CD4-positive, alpha-beta T cell (primary cell): ENCODE data around the gene MPO. TPM values are rescaled to one million over a fixed set of nuclear protein-coding genes. Genes with fewer than 3 reads are reported as not detected.
A peak's percentile ranks its signal among the peaks of the same experiment; 100 is the strongest.

Experiments used
- ATAC-seq: fragments of 200-7000 bp; cut with Tn5 transposase; one replicate; pipeline ENCODE4 v1.10.0; 2022; ENCODE audit warnings: mild to moderate bottlenecking; ENCODE audit not compliant: poor library complexity
- CTCF ChIA-PET: fragments of 350-600 bp; sonication (Branson Sonifier 250); formaldehyde crosslinking; loops from one replicate; lab custom pipeline; 2021; ENCODE audit warnings: antibody characterized with exemption, inconsistent platforms; lab: Charles Lee
- POLR2A ChIA-PET: fragments of 350-600 bp; sonication (Branson Sonifier 250); formaldehyde crosslinking; loops from one replicate; lab custom pipeline; 2021; ENCODE audit warnings: antibody characterized with exemption, inconsistent platforms; lab: Charles Lee
- DNase-seq, 14 experiments: peaks; one replicate each; pipeline ENCODE4 v3.0.0-alpha.2; 2013 to 2020; ENCODE audit warnings: mixed read lengths in 2 of 14
- H3K27ac ChIP-seq, 2 donors: one replicate each; pipeline versions ENCODE4 v1.5.1 to v1.7.0; 2013; ENCODE audit warnings: low read length in 2 of 2, low read depth in 1 of 2, mild to moderate bottlenecking in 1 of 2
- H3K27me3 ChIP-seq, 2 experiments: 1 replicate in 1 of 2; 2 replicates in 1 of 2; pipeline versions ENCODE4 v1.6.1 to v1.7.0; 2013; ENCODE audit warnings: low read length in 2 of 2, control low read depth in 1 of 2, mild to moderate bottlenecking in 1 of 2, moderate library complexity in 1 of 2; ENCODE audit not compliant: insufficient read depth in 2 of 2, control insufficient read depth in 1 of 2
- H3K36me3 ChIP-seq: one replicate; pipeline ENCODE4 v1.6.1; 2013; ENCODE audit warnings: low read length, control low read depth; ENCODE audit not compliant: insufficient read depth
- H3K4me1 ChIP-seq: one replicate; pipeline ENCODE4 v1.6.1; 2013; ENCODE audit warnings: low read length, control low read depth; ENCODE audit not compliant: insufficient read depth
- H3K4me3 ChIP-seq: one replicate; pipeline ENCODE4 v1.5.1; 2013; ENCODE audit warnings: mild to moderate bottlenecking, low read length, moderate library complexity
- H3K9me3 ChIP-seq, 2 experiments: 1 replicate in 1 of 2; 2 replicates in 1 of 2; pipeline versions ENCODE4 v1.6.1 to v1.7.0; 2013; ENCODE audit warnings: low read length in 2 of 2, mild to moderate bottlenecking in 2 of 2, control low read depth in 1 of 2, moderate library complexity in 1 of 2; ENCODE audit not compliant: control insufficient read depth in 1 of 2, insufficient read depth in 1 of 2
- H3K27ac Mint-ChIP-seq: one replicate; pipeline ENCODE4 v1.8.0; 2020; ENCODE audit warnings: mixed read lengths
- H3K27me3 Mint-ChIP-seq: one replicate; pipeline ENCODE4 v1.8.0; 2021; ENCODE audit warnings: mixed read lengths
- H3K36me3 Mint-ChIP-seq: one replicate; pipeline ENCODE4 v1.8.0; 2021; ENCODE audit warnings: low read depth, mixed read lengths
- H3K4me1 Mint-ChIP-seq: one replicate; pipeline ENCODE4 v1.8.0; 2021; ENCODE audit warnings: low read depth, mixed read lengths
- H3K4me3 Mint-ChIP-seq: one replicate; pipeline ENCODE4 v1.8.0; 2020; ENCODE audit warnings: mild to moderate bottlenecking, mixed read lengths
- H3K9me3 Mint-ChIP-seq: one replicate; pipeline ENCODE4 v1.8.0; 2020; ENCODE audit warnings: mixed read lengths
- CTCF ChIP-seq: fragments of 200-600 bp; IDR thresholded peaks from one replicate; pipeline ENCODE4 v1.8.0; 2022; ENCODE audit warnings: antibody characterized with exemption, mild to moderate bottlenecking
- intact Hi-C, 2 experiments: fragments of 100-400 bp; cut with DNase I in 1 of 2; cut with micrococcal nuclease in 1 of 2; formaldehyde crosslinking; loops; one replicate each; pipeline versions ENCODE4 v1.15.1 to v1.9.0; 2023 to 2025; cut with DNase I, micrococcal nuclease
- total RNA-seq, 174 experiments: library from RNA in 2 of 174; stranded (reverse) in 2 of 174; gene quantifications; one replicate each; pipeline ENCODE4 v1.2.3 and lab custom pipeline; 2021 to 2026

MPO gene
- total RNA-seq, 2 experiments from 2014 or later: 0.77 TPM; not detected in 1

DNA sequence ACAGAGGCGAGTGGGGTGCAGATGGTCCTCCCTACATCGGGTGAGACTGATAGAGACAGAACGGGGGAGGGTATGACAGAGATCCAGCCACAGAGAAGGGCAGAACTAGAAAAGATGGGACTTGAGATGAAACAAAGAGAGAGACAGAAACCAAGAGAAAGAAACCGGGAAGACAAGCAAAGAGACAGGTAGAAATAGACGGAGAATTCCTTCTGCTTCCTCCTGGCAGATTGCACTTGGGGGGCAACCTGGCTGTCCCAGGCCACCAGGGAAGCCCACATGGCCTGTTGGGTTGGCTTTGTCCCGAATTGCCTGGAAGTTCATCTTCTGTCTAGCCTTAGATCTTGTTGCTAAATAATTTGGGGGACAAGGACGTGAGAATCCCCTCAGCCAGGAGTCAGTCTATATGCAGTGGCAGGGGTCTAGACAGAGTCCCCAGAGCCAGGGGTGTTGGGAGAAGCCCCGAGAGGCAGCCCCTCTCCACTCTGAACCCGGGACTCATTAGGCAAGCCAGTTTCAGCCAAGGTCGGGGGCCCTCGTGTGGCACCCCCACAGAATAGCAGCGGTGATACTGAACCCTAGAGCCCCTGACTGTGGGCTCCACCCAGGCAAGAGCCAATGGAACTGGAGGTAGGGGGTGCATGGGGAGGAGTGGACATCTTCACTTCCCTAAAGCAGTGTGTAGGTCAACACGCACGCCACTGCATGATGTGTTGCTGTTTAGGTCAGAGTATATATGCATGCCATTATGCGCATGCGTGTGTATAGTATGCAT, 48.5 kb upstream of the MPO start:
- DNase-seq (peak; percentile 47 to 87 (median 72)), ATAC-seq (peak; percentile 39)
- Mint-ChIP-seq H3K27me3 (no peaks in the 10 kb centered on the region), H3K36me3 (peaks cover 47% of the 10 kb centered on the region), H3K4me3 (peak overlapping the region; percentile 90), H3K9me3 (no peaks in the 10 kb centered on the region), H3K4me1 (peaks cover 53% of the 10 kb centered on the region), H3K27ac (peak overlapping the region; percentile 84)
- Histone ChIP-seq H3K9me3 (no peaks in the 10 kb centered on the region), H3K27ac (peak overlapping the region; percentile 84 to 87), H3K27me3 (no peaks in the 10 kb centered on the region), H3K36me3 (peaks cover 19% of the 10 kb centered on the region), H3K4me1 (peaks cover 62% of the 10 kb centered on the region), H3K4me3 (peak overlapping the region; percentile 84)
- CTCF ChIA-PET: interaction anchor here (1.1 to 7.9 kb wide), 5 partner anchors 9 to 15 kb away, joined by 5 to 59 read pairs (median 43); no protein-coding TSS in a partner anchor
- intact Hi-C loops: loop anchor here (1.0 kb wide), 2 partner anchors 10 to 15 kb away; no protein-coding TSS in a partner anchor
- peak; percentile 83 for TF ChIP-seq CTCF
- POLR2A ChIA-PET: interaction anchor here (1.1 to 22.3 kb wide), 8 partner anchors 10 to 88 kb away, joined by 3 to 1359 read pairs (median 62); partner anchors contain the start of genes RNF43 and SUPT4H1

DNA sequence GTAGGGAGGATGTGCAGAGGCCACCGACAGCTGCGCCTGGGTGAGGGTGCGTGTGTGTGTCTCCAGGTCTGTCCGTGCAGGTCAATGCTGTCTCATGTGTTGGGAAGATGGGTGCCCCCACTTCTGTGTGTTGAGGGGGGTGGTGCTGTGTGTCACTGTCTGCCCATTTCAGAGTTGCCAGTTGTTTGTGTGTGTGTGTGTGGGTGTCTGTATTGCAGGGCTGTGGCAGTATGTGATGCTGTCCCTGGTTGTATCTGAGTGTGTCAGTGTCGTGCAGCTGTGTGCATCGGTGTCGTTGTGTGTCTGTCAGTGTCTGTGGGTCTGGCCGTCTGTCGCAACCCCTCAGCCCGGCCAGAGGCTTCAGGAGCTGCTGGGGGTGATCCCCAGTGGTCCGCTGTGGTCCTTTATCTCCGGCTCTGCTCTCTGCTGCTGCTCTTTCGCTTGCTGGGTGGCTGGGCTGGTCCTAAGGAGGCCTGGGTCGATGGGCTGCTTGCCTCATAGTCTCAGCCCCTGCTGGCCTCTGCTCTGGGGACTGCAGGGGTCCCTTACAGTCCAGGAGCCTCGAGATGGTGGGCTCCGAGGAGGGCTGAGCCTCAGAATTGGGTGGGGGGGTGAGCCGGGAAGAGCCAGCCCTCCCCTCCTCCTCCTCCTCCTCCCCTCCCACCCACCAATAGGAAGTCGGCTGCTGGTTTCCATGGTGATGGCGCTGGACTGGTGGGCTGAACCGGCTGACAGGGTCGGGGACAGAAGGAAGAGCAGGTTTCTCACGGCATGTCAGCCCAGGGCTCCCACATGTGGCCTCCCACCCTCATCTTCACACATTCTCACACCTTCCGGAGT, 47.7 kb upstream of the MPO start, which contains the start of gene TSPOAP1:
TSPOAP1 (minus strand) TSS at position 601 of the 840 bp plus-strand sequence. CDS start 875 bp downstream, outside the sequence.
- Mint-ChIP-seq H3K27ac (peak within 1 kb of the TSS; percentile 84), H3K36me3 (peaks cover 47% of the 10 kb centered on the region), H3K9me3 (no peaks in the 10 kb centered on the region), H3K27me3 (no peaks in the 10 kb centered on the region), H3K4me1 (peaks cover 46% of the 10 kb centered on the region), H3K4me3 (peak within 1 kb of the TSS; percentile 90)
- ATAC-seq: peak; percentile 7
- DNase-seq: peak in 12 of 14 experiments; percentile 53 to 88 (median 66)
- H3K27me3 ChIP-seq: no peaks in the 10 kb centered on the region
- POLR2A ChIA-PET: interaction anchor here (0.6 to 22.3 kb wide), 14 partner anchors 11 to 190 kb away, joined by 3 to 1359 read pairs (median 5); partner anchors contain the start of genes MTMR4, RNF43 and SUPT4H1
- no peaks in the 10 kb centered on the region for H3K9me3 ChIP-seq
- CTCF ChIA-PET: interaction anchor here (0.7 to 4.9 kb wide), 8 partner anchors 9 to 89 kb away, joined by 3 to 54 read pairs (median 7); partner anchors contain the start of genes RNF43 and SUPT4H1
- peaks cover 54% of the 10 kb centered on the region for H3K4me1 ChIP-seq
- intact Hi-C loops: loop anchor here (1.0 kb wide), 3 partner anchors 11 to 16 kb away; no protein-coding TSS in a partner anchor
- peaks cover 19% of the 10 kb centered on the region for H3K36me3 ChIP-seq
- peak within 1 kb of the TSS; percentile 84 for H3K4me3 ChIP-seq
- TF ChIP-seq CTCF: no peak
- H3K27ac ChIP-seq: peak within 1 kb of the TSS; percentile 84 to 87
